ENCODE results near the gene CENPU.
"Not testable (repeated sequence)": the region's sequence is repeated elsewhere in the genome, so short reads cannot be mapped to it uniquely, and the experiment has no call there.

DNA sequence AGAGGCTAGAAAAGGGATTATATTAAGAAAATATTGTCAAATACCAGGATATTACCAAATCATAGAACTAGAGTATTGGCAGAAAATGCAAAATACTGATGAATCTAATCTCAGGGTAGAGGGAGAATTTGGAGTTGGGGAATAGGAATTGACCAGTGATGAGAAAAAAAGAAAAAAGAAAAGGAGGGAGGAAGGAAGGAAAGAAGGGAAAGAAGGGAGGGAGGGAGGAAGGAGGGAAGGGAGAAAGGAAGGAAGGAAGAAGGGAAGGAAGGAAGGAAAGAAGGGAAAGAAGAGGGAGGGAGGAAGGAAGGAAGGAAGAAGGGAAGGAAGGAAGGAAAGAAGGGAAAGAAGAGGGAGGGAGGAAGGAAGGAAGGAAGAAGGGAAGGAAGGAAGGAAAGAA, 81.2 kb downstream of the CENPU start:
- TF ChIP-seq, protein P1, sequence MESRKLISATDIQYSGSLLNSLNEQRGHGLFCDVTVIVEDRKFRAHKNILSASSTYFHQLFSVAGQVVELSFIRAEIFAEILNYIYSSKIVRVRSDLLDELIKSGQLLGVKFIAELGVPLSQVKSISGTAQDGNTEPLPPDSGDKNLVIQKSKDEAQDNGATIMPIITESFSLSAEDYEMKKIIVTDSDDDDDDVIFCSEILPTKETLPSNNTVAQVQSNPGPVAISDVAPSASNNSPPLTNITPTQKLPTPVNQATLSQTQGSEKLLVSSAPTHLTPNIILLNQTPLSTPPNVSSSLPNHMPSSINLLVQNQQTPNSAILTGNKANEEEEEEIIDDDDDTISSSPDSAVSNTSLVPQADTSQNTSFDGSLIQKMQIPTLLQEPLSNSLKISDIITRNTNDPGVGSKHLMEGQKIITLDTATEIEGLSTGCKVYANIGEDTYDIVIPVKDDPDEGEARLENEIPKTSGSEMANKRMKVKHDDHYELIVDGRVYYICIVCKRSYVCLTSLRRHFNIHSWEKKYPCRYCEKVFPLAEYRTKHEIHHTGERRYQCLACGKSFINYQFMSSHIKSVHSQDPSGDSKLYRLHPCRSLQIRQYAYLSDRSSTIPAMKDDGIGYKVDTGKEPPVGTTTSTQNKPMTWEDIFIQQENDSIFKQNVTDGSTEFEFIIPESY (CRISPR knock-in tag; IDR thresholded peaks at IDR 0.05) = not testable (repeated sequence)
- TF ChIP-seq POLR2A (IDR thresholded peaks at IDR 0.05; ENCODE audit: insufficient read depth in 1 of 2, low read depth in 2 of 2, low read length in 2 of 2); ZNF607 (CRISPR knock-in tag; IDR thresholded peaks at IDR 0.05; ENCODE audit: borderline replicate concordance); SP1 (IDR thresholded peaks at IDR 0.05); SP1 (CRISPR knock-in tag; IDR thresholded peaks at IDR 0.05); RNF2 (conservative IDR thresholded peaks at IDR 0.05; ENCODE audit: low read depth); EP300 (IDR thresholded peaks at IDR 0.05; ENCODE audit: low read depth in 2 of 2, low read length in 2 of 2); EP300 (CRISPR knock-in tag; IDR thresholded peaks at IDR 0.05; ENCODE audit: borderline replicate concordance): not testable (repeated sequence)
- TF ChIP-seq, protein P2, sequence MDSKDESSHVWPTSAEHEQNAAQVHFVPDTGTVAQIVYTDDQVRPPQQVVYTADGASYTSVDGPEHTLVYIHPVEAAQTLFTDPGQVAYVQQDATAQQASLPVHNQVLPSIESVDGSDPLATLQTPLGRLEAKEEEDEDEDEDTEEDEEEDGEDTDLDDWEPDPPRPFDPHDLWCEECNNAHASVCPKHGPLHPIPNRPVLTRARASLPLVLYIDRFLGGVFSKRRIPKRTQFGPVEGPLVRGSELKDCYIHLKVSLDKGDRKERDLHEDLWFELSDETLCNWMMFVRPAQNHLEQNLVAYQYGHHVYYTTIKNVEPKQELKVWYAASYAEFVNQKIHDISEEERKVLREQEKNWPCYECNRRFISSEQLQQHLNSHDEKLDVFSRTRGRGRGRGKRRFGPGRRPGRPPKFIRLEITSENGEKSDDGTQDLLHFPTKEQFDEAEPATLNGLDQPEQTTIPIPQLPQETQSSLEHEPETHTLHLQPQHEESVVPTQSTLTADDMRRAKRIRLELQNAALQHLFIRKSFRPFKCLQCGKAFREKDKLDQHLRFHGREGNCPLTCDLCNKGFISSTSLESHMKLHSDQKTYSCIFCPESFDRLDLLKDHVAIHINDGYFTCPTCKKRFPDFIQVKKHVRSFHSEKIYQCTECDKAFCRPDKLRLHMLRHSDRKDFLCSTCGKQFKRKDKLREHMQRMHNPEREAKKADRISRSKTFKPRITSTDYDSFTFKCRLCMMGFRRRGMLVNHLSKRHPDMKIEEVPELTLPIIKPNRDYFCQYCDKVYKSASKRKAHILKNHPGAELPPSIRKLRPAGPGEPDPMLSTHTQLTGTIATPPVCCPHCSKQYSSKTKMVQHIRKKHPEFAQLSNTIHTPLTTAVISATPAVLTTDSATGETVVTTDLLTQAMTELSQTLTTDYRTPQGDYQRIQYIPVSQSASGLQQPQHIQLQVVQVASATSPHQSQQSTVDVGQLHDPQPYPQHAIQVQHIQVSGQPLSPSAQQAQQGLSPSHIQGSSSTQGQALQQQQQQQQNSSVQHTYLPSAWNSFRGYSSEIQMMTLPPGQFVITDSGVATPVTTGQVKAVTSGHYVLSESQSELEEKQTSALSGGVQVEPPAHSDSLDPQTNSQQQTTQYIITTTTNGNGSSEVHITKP (CRISPR knock-in tag; IDR thresholded peaks at IDR 0.05; ENCODE audit: low read depth) = not testable (repeated sequence)
- TF ChIP-seq, protein P3, sequence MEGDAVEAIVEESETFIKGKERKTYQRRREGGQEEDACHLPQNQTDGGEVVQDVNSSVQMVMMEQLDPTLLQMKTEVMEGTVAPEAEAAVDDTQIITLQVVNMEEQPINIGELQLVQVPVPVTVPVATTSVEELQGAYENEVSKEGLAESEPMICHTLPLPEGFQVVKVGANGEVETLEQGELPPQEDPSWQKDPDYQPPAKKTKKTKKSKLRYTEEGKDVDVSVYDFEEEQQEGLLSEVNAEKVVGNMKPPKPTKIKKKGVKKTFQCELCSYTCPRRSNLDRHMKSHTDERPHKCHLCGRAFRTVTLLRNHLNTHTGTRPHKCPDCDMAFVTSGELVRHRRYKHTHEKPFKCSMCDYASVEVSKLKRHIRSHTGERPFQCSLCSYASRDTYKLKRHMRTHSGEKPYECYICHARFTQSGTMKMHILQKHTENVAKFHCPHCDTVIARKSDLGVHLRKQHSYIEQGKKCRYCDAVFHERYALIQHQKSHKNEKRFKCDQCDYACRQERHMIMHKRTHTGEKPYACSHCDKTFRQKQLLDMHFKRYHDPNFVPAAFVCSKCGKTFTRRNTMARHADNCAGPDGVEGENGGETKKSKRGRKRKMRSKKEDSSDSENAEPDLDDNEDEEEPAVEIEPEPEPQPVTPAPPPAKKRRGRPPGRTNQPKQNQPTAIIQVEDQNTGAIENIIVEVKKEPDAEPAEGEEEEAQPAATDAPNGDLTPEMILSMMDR (CRISPR knock-in tag; IDR thresholded peaks at IDR 0.05) = not testable (repeated sequence)
- TF ChIP-seq, protein P4, sequence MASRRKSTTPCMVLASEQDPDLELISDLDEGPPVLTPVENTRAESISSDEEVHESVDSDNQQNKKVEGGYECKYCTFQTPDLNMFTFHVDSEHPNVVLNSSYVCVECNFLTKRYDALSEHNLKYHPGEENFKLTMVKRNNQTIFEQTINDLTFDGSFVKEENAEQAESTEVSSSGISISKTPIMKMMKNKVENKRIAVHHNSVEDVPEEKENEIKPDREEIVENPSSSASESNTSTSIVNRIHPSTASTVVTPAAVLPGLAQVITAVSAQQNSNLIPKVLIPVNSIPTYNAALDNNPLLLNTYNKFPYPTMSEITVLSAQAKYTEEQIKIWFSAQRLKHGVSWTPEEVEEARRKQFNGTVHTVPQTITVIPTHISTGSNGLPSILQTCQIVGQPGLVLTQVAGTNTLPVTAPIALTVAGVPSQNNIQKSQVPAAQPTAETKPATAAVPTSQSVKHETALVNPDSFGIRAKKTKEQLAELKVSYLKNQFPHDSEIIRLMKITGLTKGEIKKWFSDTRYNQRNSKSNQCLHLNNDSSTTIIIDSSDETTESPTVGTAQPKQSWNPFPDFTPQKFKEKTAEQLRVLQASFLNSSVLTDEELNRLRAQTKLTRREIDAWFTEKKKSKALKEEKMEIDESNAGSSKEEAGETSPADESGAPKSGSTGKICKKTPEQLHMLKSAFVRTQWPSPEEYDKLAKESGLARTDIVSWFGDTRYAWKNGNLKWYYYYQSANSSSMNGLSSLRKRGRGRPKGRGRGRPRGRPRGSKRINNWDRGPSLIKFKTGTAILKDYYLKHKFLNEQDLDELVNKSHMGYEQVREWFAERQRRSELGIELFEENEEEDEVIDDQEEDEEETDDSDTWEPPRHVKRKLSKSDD (CRISPR knock-in tag; IDR thresholded peaks at IDR 0.05; ENCODE audit: low read depth) = not testable (repeated sequence)
